SIG-M5 treated with dmso at 0.1 percent for 504 hours (cell line): Measurements from ENCODE around the gene CLBA1.
"Not testable (repeated sequence)": the region's sequence is repeated elsewhere in the genome, so short reads cannot be mapped to it uniquely, and the experiment has no call there.

ENCODE experiments used
- DNase-seq: peaks from one replicate; lab custom pipeline; 2025; ENCODE audit not compliant: unreplicated experiment; lab: John Stamatoyannopoulos, UW

The CLBA1 gene

GRCh38 chr14:105022276-105022670 is 36.7 kb downstream of the CLBA1 start:
- no peak for DNase-seq

GRCh38 chr14:105023144-105023543 is 37.6 kb downstream of the CLBA1 start:
- no peak for DNase-seq

- no peak for DNase-seq
Measured at GRCh38 chr14:105023791-105024480, 38.3 kb downstream of the CLBA1 start.

GRCh38 chr14:105025429-105025828 is 39.8 kb downstream of the CLBA1 start:
- DNase-seq = no peak

GRCh38 chr14:105026033-105026785 is 40.6 kb downstream of the CLBA1 start:
- peak; percentile 91 for DNase-seq

DNA sequence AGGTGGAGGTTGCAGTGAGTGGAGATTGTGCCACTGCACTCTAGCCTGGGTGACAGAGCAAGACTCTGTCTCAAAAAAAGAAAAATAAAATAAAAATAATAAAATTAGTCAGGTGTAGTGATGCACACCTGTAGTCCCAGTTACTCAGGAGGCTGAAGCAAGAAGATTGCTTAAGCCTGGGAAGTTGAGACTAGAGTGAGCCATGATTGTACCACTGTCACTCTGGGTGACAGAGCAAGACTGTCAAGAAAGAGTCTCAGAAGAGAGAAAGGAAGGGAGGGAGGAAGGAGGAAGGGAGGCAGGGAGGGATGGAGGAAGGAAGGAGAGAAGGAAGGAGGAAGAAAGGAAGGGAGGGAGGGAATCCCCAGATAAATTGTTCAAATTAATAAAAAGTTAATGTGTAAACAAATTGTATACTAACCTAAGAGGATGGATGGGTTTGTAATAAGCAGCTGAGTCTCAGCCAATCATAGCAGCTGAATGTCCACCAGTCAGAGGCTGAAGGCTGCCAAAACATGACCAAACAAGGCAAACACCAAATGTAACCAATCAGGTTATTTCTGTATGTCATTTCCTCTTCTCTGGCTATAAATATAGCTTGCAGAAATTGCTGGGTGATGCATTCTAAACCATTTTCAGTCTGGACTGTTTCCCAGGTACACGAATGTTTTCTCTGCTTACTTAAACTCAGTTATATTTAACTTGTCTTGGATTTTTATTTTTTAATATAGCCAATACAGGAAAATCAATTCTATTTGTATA is 41.4 kb downstream of the CLBA1 start:
- peak; percentile 54 for DNase-seq

GRCh38 chr14:105027718-105028117 is 42.1 kb downstream of the CLBA1 start:
- not testable (repeated sequence) for DNase-seq

DNA sequence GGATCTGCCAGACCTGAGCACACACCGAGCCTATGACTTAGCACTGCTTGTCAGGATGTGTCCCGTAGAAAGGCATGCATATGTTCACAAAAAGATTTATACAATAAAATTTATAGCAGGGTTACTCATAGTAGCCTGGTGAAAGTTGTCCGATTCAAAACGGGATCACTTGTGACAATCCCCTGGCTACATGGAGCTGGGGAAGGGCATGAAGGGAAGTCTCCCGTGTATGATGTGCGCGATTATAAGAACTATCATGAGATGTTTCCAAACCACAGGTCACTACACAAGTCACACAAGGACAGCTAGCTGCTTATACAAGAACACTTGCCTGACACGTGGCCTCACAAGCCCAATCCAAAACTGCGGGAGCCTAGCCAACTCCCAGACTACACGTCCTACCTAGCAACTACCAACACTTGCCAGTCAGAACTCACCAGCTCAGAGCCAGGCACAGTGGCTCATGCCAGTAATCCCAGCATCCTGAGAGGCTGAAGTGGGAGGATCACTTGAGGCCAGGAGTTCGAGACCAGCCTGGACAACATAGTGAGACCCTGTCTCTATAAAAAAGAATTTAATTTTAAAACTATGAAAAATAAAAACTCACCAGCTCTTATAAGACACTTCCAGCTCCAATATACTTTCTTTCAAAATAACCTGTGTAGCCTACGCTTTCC is 42.8 kb downstream of the CLBA1 start:
- no peak for DNase-seq

GRCh38 chr14:105029402-105029801 is 43.8 kb downstream of the CLBA1 start:
- DNase-seq = no peak

- DNase-seq = no peak
Measured at GRCh38 chr14:105030194-105030593, 44.6 kb downstream of the CLBA1 start.

DNA sequence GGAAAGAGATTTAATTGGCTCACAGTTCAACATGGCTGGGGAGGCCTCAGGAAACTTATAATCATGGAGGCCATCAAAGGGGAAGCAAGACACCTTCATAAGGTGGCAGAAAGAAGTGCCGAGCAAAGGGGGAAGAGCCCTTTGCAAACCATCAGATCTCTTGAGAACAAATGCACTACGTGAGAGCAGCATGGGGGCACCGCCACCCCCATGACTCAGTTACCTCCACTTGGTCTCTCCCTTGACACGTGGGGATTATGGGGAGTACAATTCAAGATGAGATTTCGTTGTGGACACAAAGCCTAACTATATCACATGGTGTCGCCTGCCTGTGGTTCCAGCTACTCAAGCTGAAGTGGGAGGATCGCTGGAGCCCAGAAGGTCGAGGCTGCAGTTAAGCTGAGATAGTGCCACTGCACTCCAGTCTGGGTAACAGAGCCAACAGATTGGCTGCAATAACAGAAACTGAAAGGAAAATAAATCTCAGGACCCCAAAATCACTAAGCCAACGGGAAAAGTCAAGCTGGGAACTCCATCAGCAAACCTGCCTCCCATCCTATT is 45.3 kb downstream of the CLBA1 start:
- no peak for DNase-seq

DNA sequence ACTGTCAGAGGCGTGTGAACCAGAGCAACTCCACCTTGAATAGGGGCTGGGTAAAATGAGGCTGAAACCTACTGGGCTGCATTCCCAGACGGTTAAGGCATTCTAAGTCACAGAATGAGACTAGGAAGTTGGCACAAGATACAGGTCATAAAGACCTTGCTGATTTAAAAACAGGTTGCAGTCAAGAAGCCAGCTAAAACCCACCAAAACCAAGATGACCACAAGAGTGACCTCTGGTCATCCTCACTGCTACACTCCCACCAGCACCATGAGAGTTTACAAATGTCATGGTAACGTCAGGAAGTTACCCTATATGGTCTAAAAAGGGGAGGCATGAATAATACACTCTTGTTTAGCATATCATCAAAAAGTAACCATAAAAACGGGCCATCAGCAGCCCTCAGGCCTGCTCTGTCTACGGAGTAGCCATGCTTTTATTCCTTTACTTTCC is 46.9 kb downstream of the CLBA1 start:
- not testable (repeated sequence) for DNase-seq

- DNase-seq = not testable (repeated sequence)
Measured at GRCh38 chr14:105033412-105033900, 47.9 kb downstream of the CLBA1 start.

DNA sequence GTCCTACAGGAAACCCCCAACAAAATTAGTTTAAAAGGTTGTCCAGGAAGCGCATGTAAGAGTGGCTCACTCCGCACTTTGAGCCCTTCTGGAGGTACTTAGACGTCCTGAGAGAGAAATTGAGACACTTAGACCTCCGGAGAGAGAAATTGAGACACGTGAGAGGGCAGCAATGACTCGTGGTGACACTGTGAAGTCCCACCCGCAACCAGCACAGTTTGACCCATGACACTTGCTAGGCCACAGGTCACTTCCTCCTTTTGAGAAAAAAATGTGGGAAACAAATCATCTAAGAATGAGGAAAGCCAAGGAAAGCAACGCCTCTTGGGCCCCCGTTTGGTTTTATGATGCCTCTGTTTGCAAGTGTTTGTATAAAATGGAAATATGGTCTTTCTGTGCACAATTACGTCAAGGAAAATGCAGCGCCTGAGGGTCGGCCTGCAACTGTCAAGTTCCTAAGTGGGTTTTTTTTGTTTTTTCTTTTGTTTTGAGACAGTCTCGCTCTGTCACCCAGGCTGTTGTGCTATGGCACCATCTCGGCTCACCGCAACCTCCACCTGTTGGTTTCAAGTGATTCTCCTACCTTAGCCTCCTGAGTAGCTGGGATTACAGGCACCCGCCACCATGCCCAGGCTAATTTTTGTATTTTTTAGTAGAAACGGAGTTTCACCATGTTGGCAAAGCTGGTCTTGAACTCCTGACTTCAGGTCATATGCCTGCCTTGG is 48.9 kb downstream of the CLBA1 start:
- no peak for DNase-seq

DNA sequence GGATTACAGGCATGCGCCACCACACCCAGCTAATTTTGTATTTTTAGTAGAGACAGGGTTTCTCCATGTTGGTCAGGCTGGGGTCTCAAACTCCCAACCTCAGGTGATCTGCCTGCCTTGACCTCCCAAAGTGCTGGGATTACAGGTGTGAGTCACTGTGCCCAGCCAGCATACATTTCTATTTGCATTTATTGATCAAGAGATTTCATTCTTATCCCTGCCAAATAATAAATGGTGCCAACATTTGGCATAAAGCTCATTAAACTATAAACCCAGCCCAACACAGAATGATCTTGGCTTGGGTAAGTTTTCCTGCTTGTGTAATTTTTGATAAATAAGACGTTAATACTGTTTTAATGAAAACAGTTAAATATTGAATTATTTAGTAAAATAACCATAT is 50.0 kb downstream of the CLBA1 start:
- not testable (repeated sequence) for DNase-seq

GRCh38 chr14:105039458-105040205 is 54.0 kb downstream of the CLBA1 start:
- no peak for DNase-seq

DNA sequence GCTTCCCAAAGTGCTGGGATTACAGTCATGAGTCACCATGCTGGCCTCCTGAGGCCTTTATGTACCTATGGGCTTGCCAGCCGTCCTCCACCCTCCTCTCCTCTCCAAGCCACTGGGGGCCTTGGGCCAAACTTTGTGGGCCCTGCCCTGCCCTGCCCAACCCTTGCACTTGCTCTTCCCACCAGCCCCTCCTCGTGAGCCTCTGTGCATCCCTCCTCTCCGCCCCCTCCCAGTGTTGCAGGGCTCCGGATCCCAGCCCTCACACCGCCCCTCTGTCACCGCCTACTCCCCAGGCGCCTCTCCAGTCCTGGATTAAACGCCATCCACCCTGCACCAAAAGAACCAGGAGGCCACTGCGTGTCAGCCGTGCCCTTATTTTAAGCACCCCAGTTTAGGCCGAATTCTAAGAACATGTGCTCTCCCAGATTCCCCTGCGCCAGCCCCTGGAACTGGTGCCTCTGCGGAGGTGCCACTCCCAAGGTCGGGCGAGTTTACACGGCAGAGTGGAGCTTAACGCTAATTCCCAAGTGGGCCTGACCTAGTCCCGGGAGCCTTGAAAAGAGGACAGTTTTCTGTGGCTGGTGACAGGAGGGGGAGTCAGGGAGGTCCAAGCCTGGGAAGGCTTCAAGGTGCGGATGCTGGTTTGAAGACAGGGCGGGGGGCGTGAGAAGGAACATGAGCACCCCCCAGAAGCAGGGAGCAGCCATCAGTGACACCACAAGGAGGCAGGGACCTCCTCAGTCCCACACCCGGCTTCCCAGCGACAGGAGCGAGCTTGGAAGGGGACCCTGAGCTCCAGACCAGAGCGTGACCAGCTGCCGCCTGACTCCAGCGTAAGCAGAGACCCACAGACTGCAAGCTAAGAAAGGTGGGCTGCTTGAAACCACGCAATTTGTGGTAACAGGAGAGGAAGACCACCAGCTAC is 56.5 kb downstream of the CLBA1 start:
- no peak for DNase-seq

- no peak for DNase-seq
Measured at GRCh38 chr14:105042813-105043212, 57.2 kb downstream of the CLBA1 start.
